K562 (cell line): ENCODE results near the gene SMOC2. TPM values are rescaled to one million over a fixed set of nuclear protein-coding genes. Genes with fewer than 3 reads are reported as not detected.

ENCODE experiments used
- ATAC-seq: fragments of 200-7000 bp; cut with Tn5 transposase; 3 replicates; pipeline ENCODE4 v1.9.1; 2020; ENCODE audit warnings: moderate library complexity
- BruUV-seq: library from RNA; stranded (reverse); fragments of 400-500 nt; replicated peaks from 2 replicates; lab custom pipeline; 2021; lab: Mats Ljungman, UMichigan
- CTCF ChIA-PET: fragments of 300-600 bp; formaldehyde crosslinking; extraction: SDS; loops from one replicate; lab custom pipeline; 2021; ENCODE audit warnings: low intra/inter-chr PET ratio; lab: Yijun Ruan, JAX
- POLR2A ChIA-PET: fragments of 300-600, 350-650 bp; sonication (Branson Sonifier 250); formaldehyde crosslinking; extraction: SDS; loops from one replicate; lab custom pipeline; 2021; ENCODE audit warnings: antibody characterized with exemption, inconsistent platforms; lab: Yijun Ruan, JAX
- DNase-seq, 4 experiments: peaks; one replicate each; pipeline versions ENCODE4 v3.0.0 to v3.0.0-alpha.2; 2011 to 2018; ENCODE audit warnings: low spot score in 3 of 4, mixed read lengths in 3 of 4; ENCODE audit errors: extremely low read depth in 1 of 4
- FAIRE-seq: peaks from 2 replicates; lab custom pipeline; 2011; peaks lifted over from hg19 to GRCh38; lab: Jason Lieb, UNC
- H2AFZ ChIP-seq: 2 replicates; pipeline ENCODE4 v1.6.0; 2011; ENCODE audit warnings: low read depth, low read length, control low read depth, inconsistent platforms
- H3K27ac ChIP-seq: fragments of 200-600 bp; 3 replicates; pipeline ENCODE4 v1.8.0; 2011; ENCODE audit warnings: low read depth, mild to moderate bottlenecking, control low read depth, inconsistent platforms, low read length, moderate library complexity, mixed read lengths; ENCODE audit errors: extremely low read depth
- H3K27me3 ChIP-seq, 2 experiments: fragments of 300-600 bp in 1 of 2; 2 replicates in 1 of 2; 3 replicates in 1 of 2; pipeline versions ENCODE4 v1.6.0 to v1.8.0; 2011; ENCODE audit warnings: inconsistent platforms in 2 of 2, low read length in 2 of 2, mild to moderate bottlenecking in 1 of 2, mixed read lengths in 1 of 2, moderate library complexity in 1 of 2; ENCODE audit not compliant: control insufficient read depth in 2 of 2, insufficient read depth in 2 of 2
- H3K36me3 ChIP-seq: fragments of 300-600 bp; 3 replicates; pipeline ENCODE4 v1.8.0; 2011; ENCODE audit warnings: mild to moderate bottlenecking, low read length, inconsistent platforms; ENCODE audit not compliant: control insufficient read depth, insufficient read depth
- H3K4me1 ChIP-seq, 2 experiments: fragments of 200-600 bp in 1 of 2; replicated peaks in 1 of 2; 2 replicates in 1 of 2; 3 replicates in 1 of 2; pipeline versions ENCODE4 v1.5.1 to v1.8.0; 2011; ENCODE audit warnings: inconsistent platforms in 2 of 2, low read length in 2 of 2, mild to moderate bottlenecking in 1 of 2, mixed read lengths in 1 of 2, moderate library complexity in 1 of 2; ENCODE audit not compliant: control insufficient read depth in 2 of 2, insufficient read depth in 2 of 2
- H3K4me2 ChIP-seq: 2 replicates; pipeline ENCODE4 v1.6.1; 2011; ENCODE audit warnings: low read length, control low read depth, inconsistent platforms, mixed read lengths; ENCODE audit not compliant: insufficient read depth
- H3K4me3 ChIP-seq: fragments of 200-600 bp; sonication (generic), shearing (Covaris generic); 2 replicates; pipeline ENCODE4 v1.5.1; 2016; ENCODE audit warnings: control low read depth, inconsistent platforms
- H3K79me2 ChIP-seq: fragments of 200-600 bp; 3 replicates; pipeline ENCODE4 v1.8.0; 2011; ENCODE audit warnings: low read length, inconsistent platforms; ENCODE audit not compliant: control insufficient read depth, insufficient read depth
- H3K9ac ChIP-seq, 2 experiments: 2 replicates each; pipeline versions ENCODE4 v1.6.0 to v1.6.1; 2011; ENCODE audit warnings: low read depth in 2 of 2, low read length in 2 of 2, control low read depth in 1 of 2, inconsistent platforms in 1 of 2, mild to moderate bottlenecking in 1 of 2, mixed read lengths in 1 of 2; ENCODE audit not compliant: insufficient read depth in 1 of 2
- H3K9me1 ChIP-seq: one replicate; pipeline ENCODE4 v1.6.0; 2011; ENCODE audit warnings: inconsistent platforms, mild to moderate bottlenecking, low read length, moderate library complexity; ENCODE audit not compliant: control insufficient read depth, insufficient read depth
- H3K9me3 ChIP-seq: replicated peaks from 2 replicates; pipeline ENCODE4 v1.5.1; 2011; ENCODE audit warnings: low read depth, low read length, inconsistent platforms; ENCODE audit not compliant: control insufficient read depth, insufficient read depth
- H4K20me1 ChIP-seq: replicated peaks from 2 replicates; pipeline ENCODE4 v1.6.1; 2011; ENCODE audit warnings: low read length, inconsistent platforms, mixed read lengths; ENCODE audit not compliant: control insufficient read depth, insufficient read depth
- CREB3L1 ChIP-seq: fragments of 450-650 bp; IDR thresholded peaks from 2 replicates; pipeline ENCODE4 v1.6.1; 2014; ENCODE audit warnings: low read depth, mild to moderate bottlenecking, moderate library complexity, borderline replicate concordance
- E2F8 ChIP-seq: fragments of 450-650 bp; IDR thresholded peaks from 2 replicates; pipeline ENCODE4 v1.7.1; 2018; ENCODE audit warnings: mild to moderate bottlenecking, low read depth; ENCODE audit not compliant: partially characterized antibody
- FOXJ2 ChIP-seq: fragments of 200-800 bp; sonication (Bioruptor generic); IDR thresholded peaks from 2 replicates; pipeline ENCODE4 v1.6.1; 2016; ENCODE audit warnings: missing genetic modification characterization, missing compliant biosample characterization
- KLF13 ChIP-seq: fragments of 450-650 bp; IDR thresholded peaks from 2 replicates; pipeline ENCODE4 v1.6.1; 2016; ENCODE audit warnings: missing genetic modification characterization, low read depth, mild to moderate bottlenecking, missing compliant biosample characterization, moderate library complexity, borderline replicate concordance
- NR1H2 ChIP-seq: sonication (generic); formaldehyde crosslinking; IDR thresholded peaks from 2 replicates; pipeline ENCODE4 v1.4.0; 2020; ENCODE audit warnings: mild to moderate bottlenecking, missing genetic modification reagents
- PHB2 ChIP-seq: fragments of 450-650 bp; IDR thresholded peaks from 2 replicates; pipeline ENCODE4 v1.6.1; 2017; ENCODE audit warnings: low read depth
- POLR2A ChIP-seq: fragments of 450-650 bp; conservative IDR thresholded peaks from 2 replicates; pipeline ENCODE4 v1.6.1; 2016
- POLR2B ChIP-seq: fragments of 450-650 bp; IDR thresholded peaks from 2 replicates; pipeline ENCODE4 v1.6.1; 2018; ENCODE audit warnings: low read depth; ENCODE audit not compliant: partially characterized antibody
- STAG1 ChIP-seq: sonication (generic); formaldehyde crosslinking; IDR thresholded peaks from 2 replicates; pipeline ENCODE4 v1.5.0; 2020; ENCODE audit warnings: missing genetic modification reagents, borderline replicate concordance
- STAT5B ChIP-seq: fragments of 250-450 bp; sonication (Bioruptor Pico); IDR thresholded peaks from 2 replicates; pipeline ENCODE4 v1.8.0; 2021; ENCODE audit warnings: mild to moderate bottlenecking, inconsistent platforms
- WGBS: fragments of 100-300 bp; shearing (Covaris generic); methylation state at CpG from one replicate; pipeline ENCODE4 v1.1.6; 2016; ENCODE audit warnings: low coverage, mixed read lengths; ENCODE audit not compliant: insufficient coverage; ENCODE audit errors: missing lambda C conversion rate; 5-methylcytosine and 5-hydroxymethylcytosine counted together
- in situ Hi-C: fragments of 300-500 bp; cut with MboI; formaldehyde crosslinking; loops from 4 replicates; pipeline ENCODE4 v1.15.0; 2018; ENCODE audit warnings: inconsistent platforms, mixed read lengths
- intact Hi-C: fragments of 100-400 bp; cut with micrococcal nuclease; formaldehyde crosslinking; loops from 2 replicates; pipeline ENCODE4 v1.14.2; 2022
- polyA plus RNA-seq, 8 experiments: library from polyadenylated mRNA; depleted of rRNA in 4 of 8; stranded (reverse) in 5 of 8; unstranded in 3 of 8; fragments of >200 nt; fragmentation: Nextera tagmentation in 2 of 8; fragmentation: Illumina TruSeq in 1 of 8; extraction: Ambion mirVana in 2 of 8; extraction: Trizol in 1 of 8; gene quantifications; 2 replicates each; pipeline versions ENCODE4 v1.2.1 to v1.2.3, GENCODE V29; 2011 to 2014; ENCODE audit warnings: inconsistent platforms in 1 of 8, missing spikeins in 1 of 8
- total RNA-seq, 7 experiments: library from RNA; depleted of rRNA in 6 of 7; stranded (reverse); fragments of >200 nt in 6 of 7; fragmentation: Illumina TruSeq in 2 of 7; extraction: Trizol in 2 of 7; gene quantifications; 2 replicates each; pipeline versions ENCODE4 v1.2.1 to v1.2.3, GENCODE V29; 2011 to 2021; ENCODE audit warnings: low replicate concordance in 1 of 7

Gene SMOC2
- total and polyA plus RNA-seq, 9 of the 15 experiments (the other 6 are each of a cell fraction or from before 2014, with no cell fraction given), result 0.45 to 2.3 (median 1.1) TPM

DNA sequence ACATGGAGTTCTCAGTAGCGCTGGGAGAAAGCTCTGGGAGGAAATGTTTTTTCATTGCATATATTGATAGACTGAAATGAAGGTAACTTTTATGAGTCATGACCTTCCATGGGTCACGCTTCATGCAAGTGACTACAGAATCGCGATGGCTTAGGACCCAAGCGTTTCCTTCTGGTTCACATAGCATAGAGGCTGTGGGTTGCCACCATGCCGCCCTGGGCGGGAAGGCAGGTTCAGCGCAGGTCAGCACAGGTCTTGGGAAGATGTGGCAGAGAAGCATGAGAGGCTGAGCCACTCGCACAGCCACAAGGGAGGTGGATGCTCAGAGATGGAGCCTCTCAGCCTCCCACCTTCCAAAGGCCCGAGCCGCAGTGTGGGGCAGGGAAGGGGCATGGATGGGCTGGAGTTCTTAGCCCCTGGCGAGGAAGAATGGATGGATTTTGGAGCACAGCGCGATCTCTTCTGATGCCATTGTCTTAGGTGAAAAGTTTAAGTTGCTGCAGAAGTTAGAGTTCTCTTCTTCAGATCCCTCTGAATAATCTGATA, 219.5 kb downstream of the SMOC2 start:
- H3K9me3 ChIP-seq, result peaks cover 3% of the 10 kb centered on the region; the same call in 1 of the 2 replicates
- H3K9ac ChIP-seq, result no peak overlapping the region
- in situ Hi-C loops (no loop called here), intact Hi-C loops (no loop called here)
- H3K27ac ChIP-seq, result no peak overlapping the region
- H3K4me3 ChIP-seq, result no peak overlapping the region
- ATAC-seq, result no peak
- H3K4me1 ChIP-seq, result peaks cover 0 to 4% of the 10 kb centered on the region in 2 experiments; a peak in 1 of 5 replicates
- H3K27me3 ChIP-seq, result peaks cover 0 to 17% of the 10 kb centered on the region in 2 experiments; a peak in 1 of 5 replicates
- CTCF ChIA-PET, result no interaction called here
- TF ChIP-seq STAG1 (CRISPR knock-in tag) (0 out of 2 replicates have a peak, but pooled peaks have one; percentile 16), PHB2 (no peak), KLF13 (no peak)
- no peaks in the 10 kb centered on the region for H3K36me3 ChIP-seq
- H3K79me2 ChIP-seq, result no peaks in the 10 kb centered on the region
- POLR2A ChIA-PET, result no interaction called here
- no peaks in the 10 kb centered on the region; the same call in 1 of the 2 replicates for H4K20me1 ChIP-seq
- DNase-seq, result no peak
- FAIRE-seq, result no peak
- WGBS, result 22% methylated on average over 14 of the region's 14 CpGs
- no peak overlapping the region for H2AFZ ChIP-seq
- no TSS peak for BruUV-seq
- no peak overlapping the region for H3K4me2 ChIP-seq
- no peaks in the 10 kb centered on the region for H3K9me1 ChIP-seq

- Histone ChIP-seq H3K9me1 (no peaks in the 10 kb centered on the region), H3K36me3 (no peaks in the 10 kb centered on the region), H2AFZ (no peak overlapping the region), H4K20me1 (no peaks in the 10 kb centered on the region), H3K79me2 (no peaks in the 10 kb centered on the region), H3K4me2 (no peak overlapping the region), H3K9ac (no peak overlapping the region), H3K4me1 (peaks cover 0 to 4% of the 10 kb centered on the region in 2 experiments; a peak in 1 of 5 replicates), H3K27ac (no peak overlapping the region), H3K27me3 (peaks cover 0 to 17% of the 10 kb centered on the region in 2 experiments; a peak in 1 of 5 replicates), H3K4me3 (no peak overlapping the region), H3K9me3 (0 out of 2 replicates have a peak, but pooled peaks cover 3% of the 10 kb centered on the region)
- ATAC-seq, result no peak
- no peak for DNase-seq
- FAIRE-seq, result no peak
- intact Hi-C loops, result no loop called here
- no TSS peak for BruUV-seq
- ChIA-PET CTCF (no interaction called here), POLR2A (interaction anchor here (0.6 kb wide), 1 partner anchor 356 kb away, joined by 3 read pairs; no protein-coding TSS in a partner anchor)
- 10% methylated on average over 17 of the region's 17 CpGs for WGBS
- in situ Hi-C loops, result no loop called here
- no peak for TF ChIP-seq CREB3L1
- no peak for TF ChIP-seq POLR2A
- TF ChIP-seq E2F8, result no peak
- no peak for TF ChIP-seq FOXJ2
- TF ChIP-seq NR1H2 (CRISPR knock-in tag), result no peak
- TF ChIP-seq POLR2B, result no peak
- no peak for TF ChIP-seq STAT5B (CRISPR knock-in tag)
Measured at GRCh38 chr6:168662301-168662936, 221.4 kb downstream of the SMOC2 start.
